ENCODE results near the gene NBDY.
"Not testable (repeated sequence)": the region's sequence is repeated elsewhere in the genome, so short reads cannot be mapped to it uniquely, and the experiment has no call there.

- not testable (repeated sequence) for TF ChIP-seq CTCF, POLR2A, POLR2AphosphoS5 (IDR thresholded peaks at IDR 0.05)
Observed at GRCh38 chrX:56760410-56761124, 31.5 kb downstream of the NBDY start.
